HepG2 (cell line): ENCODE results near the gene PERCC1. TPM values are rescaled to one million over a fixed set of nuclear protein-coding genes. Genes with fewer than 3 reads are reported as not detected.

Experiments used
- ARNTL ChIP-seq: sonication (generic); formaldehyde crosslinking; IDR thresholded peaks from 2 replicates; pipeline ENCODE4 v1.4.0; 2020; ENCODE audit warnings: mild to moderate bottlenecking, missing genetic modification reagents
- HOXD1 ChIP-seq: sonication (generic); formaldehyde crosslinking; IDR thresholded peaks from 2 replicates; pipeline ENCODE4 v1.5.0; 2020; ENCODE audit warnings: missing genetic modification reagents
- LCORL ChIP-seq, 2 experiments: fragments of 450-650 bp in 1 of 2; sonication (generic) in 1 of 2; formaldehyde crosslinking in 1 of 2; IDR thresholded peaks; 2 replicates each; pipeline versions ENCODE4 v1.5.0 to v1.6.1; 2017 to 2020; ENCODE audit warnings: antibody characterized with exemption in 1 of 2, missing genetic modification reagents in 1 of 2
- MZF1 ChIP-seq: sonication (generic); formaldehyde crosslinking; IDR thresholded peaks from 2 replicates; pipeline ENCODE4 v1.8.1; 2023; ENCODE audit warnings: mild to moderate bottlenecking, missing genetic modification reagents, borderline replicate concordance
- NCOA5 ChIP-seq: sonication (generic); formaldehyde crosslinking; IDR thresholded peaks from 2 replicates; pipeline ENCODE4 v1.4.0; 2020; ENCODE audit warnings: missing genetic modification reagents
- NKX3-1 ChIP-seq: sonication (generic); formaldehyde crosslinking; IDR thresholded peaks from 2 replicates; pipeline ENCODE4 v1.5.0; 2020; ENCODE audit warnings: missing genetic modification reagents
- NPAS2 ChIP-seq: sonication (generic); formaldehyde crosslinking; IDR thresholded peaks from 2 replicates; pipeline ENCODE4 v1.8.0; 2022; ENCODE audit warnings: mild to moderate bottlenecking, missing genetic modification reagents, borderline replicate concordance
- NR3C1 ChIP-seq: sonication (generic); formaldehyde crosslinking; IDR thresholded peaks from 2 replicates; pipeline ENCODE4 v1.4.0; 2020; ENCODE audit warnings: missing genetic modification reagents
- PRPF4 ChIP-seq: fragments of 200-400 bp; formaldehyde crosslinking; IDR thresholded peaks from 2 replicates; pipeline ENCODE4 v1.6.1; 2016; ENCODE audit warnings: low read length, low read depth; ENCODE audit not compliant: poor library complexity, severe bottlenecking
- SYNCRIP ChIP-seq: fragments of 200-400 bp; formaldehyde crosslinking; IDR thresholded peaks from 2 replicates; pipeline ENCODE4 v1.6.1; 2018; ENCODE audit warnings: mild to moderate bottlenecking, low read depth, low read length; ENCODE audit not compliant: insufficient read depth
- TGIF2 ChIP-seq: IDR thresholded peaks from 2 replicates; pipeline ENCODE4 v1.6.1; 2016; ENCODE audit warnings: control low read depth, missing compliant biosample characterization
- ZFP36L2 ChIP-seq: sonication (generic); formaldehyde crosslinking; IDR thresholded peaks from 2 replicates; pipeline ENCODE4 v1.4.0; 2020; ENCODE audit warnings: missing genetic modification reagents
- ZNF335 ChIP-seq: sonication (generic); formaldehyde crosslinking; IDR thresholded peaks from 2 replicates; pipeline ENCODE4 v1.4.0; 2020; ENCODE audit warnings: missing genetic modification reagents
- ZNF382 ChIP-seq: sonication (generic); formaldehyde crosslinking; IDR thresholded peaks from 2 replicates; pipeline ENCODE4 v1.5.0; 2020; ENCODE audit warnings: missing genetic modification reagents, mild to moderate bottlenecking, borderline replicate concordance
- ZNF563 ChIP-seq: sonication (generic); formaldehyde crosslinking; IDR thresholded peaks from 2 replicates; pipeline ENCODE4 v1.8.0; 2022; ENCODE audit warnings: mild to moderate bottlenecking, moderate library complexity, missing genetic modification reagents
- ZNF781 ChIP-seq: sonication (generic); formaldehyde crosslinking; IDR thresholded peaks from 2 replicates; pipeline ENCODE4 v1.5.1; 2020; ENCODE audit warnings: borderline replicate concordance, mild to moderate bottlenecking, missing genetic modification reagents; ENCODE audit errors: not compliant biosample characterization
- polyA plus RNA-seq, 8 experiments: library from polyadenylated mRNA; depleted of rRNA in 3 of 8; stranded (reverse) in 7 of 8; unstranded in 1 of 8; fragments of >200 nt; fragmentation: Illumina TruSeq in 4 of 8; extraction: Trizol in 4 of 8; gene quantifications; 2 replicates each; pipeline versions ENCODE4 v1.2.1 to v1.2.3, GENCODE V29; 2011 to 2016; ENCODE audit warnings: low read depth in 4 of 8, missing spikeins in 1 of 8, mixed read lengths in 1 of 8; ENCODE audit not compliant: insufficient read depth in 1 of 8
- total RNA-seq, 5 experiments: library from RNA; depleted of rRNA; stranded (reverse); fragments of >200 nt; fragmentation: Illumina TruSeq; extraction: Trizol; gene quantifications; 2 replicates each; pipeline ENCODE4 v1.2.3, GENCODE V29; 2016; ENCODE audit warnings: low read depth in 1 of 5
- TF ChIP-seq, protein P1 (sequence below): sonication (generic); formaldehyde crosslinking; IDR thresholded peaks from 2 replicates; pipeline ENCODE4 v1.8.0; 2022; ENCODE audit warnings: missing genetic modification reagents, mild to moderate bottlenecking, borderline replicate concordance
- TF ChIP-seq, protein P2 (sequence below): sonication (generic); formaldehyde crosslinking; IDR thresholded peaks from 2 replicates; pipeline ENCODE4 v1.5.0; 2020; ENCODE audit warnings: mild to moderate bottlenecking, missing genetic modification reagents, moderate library complexity
- TF ChIP-seq, protein P3 (sequence below): sonication (generic); formaldehyde crosslinking; IDR thresholded peaks from 2 replicates; pipeline ENCODE4 v1.5.0; 2020; ENCODE audit warnings: missing genetic modification reagents, mild to moderate bottlenecking, borderline replicate concordance
- TF ChIP-seq, protein P4 (sequence below): sonication (generic); formaldehyde crosslinking; IDR thresholded peaks from 2 replicates; pipeline ENCODE4 v1.4.0; 2020; ENCODE audit warnings: missing genetic modification reagents; ENCODE audit errors: not compliant biosample characterization
- TF ChIP-seq, protein P5 (sequence below): IDR thresholded peaks from 2 replicates; pipeline ENCODE4 v1.6.1; 2016; ENCODE audit warnings: control low read depth

PERCC1 gene
- total and polyA plus RNA-seq, 2 of the 13 experiments (the other 11 are each of a cell fraction or from before 2014, with no cell fraction given), result 0.15 TPM; not detected in 1

DNA sequence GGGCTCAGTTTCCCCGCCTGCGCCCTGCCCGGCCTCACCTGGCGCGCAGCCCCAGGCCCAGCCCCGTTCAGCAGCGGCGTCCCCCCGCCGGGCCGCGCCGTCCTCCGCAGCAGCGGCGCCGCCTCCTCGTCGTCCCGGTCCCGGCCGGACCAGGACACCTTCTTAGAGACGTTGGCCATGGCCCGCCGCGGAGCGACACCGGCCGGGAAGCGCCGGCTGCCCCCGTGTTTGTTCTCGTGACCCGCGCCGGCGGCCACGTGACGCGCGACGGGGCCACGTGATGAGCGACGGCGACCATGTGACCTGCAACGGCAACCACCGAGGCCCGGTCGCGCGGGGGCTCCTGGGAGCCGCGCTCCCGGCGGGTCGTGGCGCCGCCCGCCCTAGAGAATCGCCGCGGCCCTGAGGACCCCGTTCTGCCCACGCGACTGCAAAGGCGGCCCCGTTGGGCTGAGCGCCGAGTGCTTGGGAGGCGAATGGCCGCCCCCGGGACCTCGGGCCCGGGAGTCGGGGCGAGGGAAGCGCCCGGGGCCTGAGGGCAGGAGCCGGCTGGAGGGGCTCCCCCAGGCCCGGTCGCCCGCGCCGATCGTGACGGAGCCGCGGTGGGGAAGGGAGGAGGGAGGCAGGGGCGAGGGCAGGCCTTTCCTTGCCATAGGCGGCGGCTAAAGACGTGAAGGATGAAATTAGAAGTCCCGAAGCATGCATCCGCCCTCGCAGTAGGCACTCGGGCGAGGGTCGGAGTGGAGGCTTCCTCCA, 44.1 kb downstream of the PERCC1 start, which contains the start of gene CLCN7 (continued):
- TF ChIP-seq NKX3-1 (peak; percentile 58; the same call in 1 of the 2 replicates), ZNF563 (CRISPR knock-in tag) (peak; percentile 96), ZNF335 (CRISPR knock-in tag) (peak; percentile 69), ZNF781 (CRISPR knock-in tag) (no peak), NPAS2 (CRISPR knock-in tag) (no peak), NCOA5 (CRISPR knock-in tag) (no peak), MZF1 (CRISPR knock-in tag) (no peak), ZFP36L2 (no peak), SYNCRIP (no peak), NR3C1 (CRISPR knock-in tag) (no peak), PRPF4 (no peak), HOXD1 (CRISPR knock-in tag) (no peak), ZNF382 (CRISPR knock-in tag) (no peak), LCORL (IDR thresholded peaks at IDR 0.05) (no peak), LCORL (CRISPR knock-in tag; IDR thresholded peaks at IDR 0.05) (0 out of 2 replicates have a peak, but pooled peaks have one; percentile 4), ARNTL (CRISPR knock-in tag) (peak; percentile 97), TGIF2 (no peak)
- TF ChIP-seq, protein P1, sequence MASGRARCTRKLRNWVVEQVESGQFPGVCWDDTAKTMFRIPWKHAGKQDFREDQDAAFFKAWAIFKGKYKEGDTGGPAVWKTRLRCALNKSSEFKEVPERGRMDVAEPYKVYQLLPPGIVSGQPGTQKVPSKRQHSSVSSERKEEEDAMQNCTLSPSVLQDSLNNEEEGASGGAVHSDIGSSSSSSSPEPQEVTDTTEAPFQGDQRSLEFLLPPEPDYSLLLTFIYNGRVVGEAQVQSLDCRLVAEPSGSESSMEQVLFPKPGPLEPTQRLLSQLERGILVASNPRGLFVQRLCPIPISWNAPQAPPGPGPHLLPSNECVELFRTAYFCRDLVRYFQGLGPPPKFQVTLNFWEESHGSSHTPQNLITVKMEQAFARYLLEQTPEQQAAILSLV, result peak; percentile 86
- TF ChIP-seq, protein P2, sequence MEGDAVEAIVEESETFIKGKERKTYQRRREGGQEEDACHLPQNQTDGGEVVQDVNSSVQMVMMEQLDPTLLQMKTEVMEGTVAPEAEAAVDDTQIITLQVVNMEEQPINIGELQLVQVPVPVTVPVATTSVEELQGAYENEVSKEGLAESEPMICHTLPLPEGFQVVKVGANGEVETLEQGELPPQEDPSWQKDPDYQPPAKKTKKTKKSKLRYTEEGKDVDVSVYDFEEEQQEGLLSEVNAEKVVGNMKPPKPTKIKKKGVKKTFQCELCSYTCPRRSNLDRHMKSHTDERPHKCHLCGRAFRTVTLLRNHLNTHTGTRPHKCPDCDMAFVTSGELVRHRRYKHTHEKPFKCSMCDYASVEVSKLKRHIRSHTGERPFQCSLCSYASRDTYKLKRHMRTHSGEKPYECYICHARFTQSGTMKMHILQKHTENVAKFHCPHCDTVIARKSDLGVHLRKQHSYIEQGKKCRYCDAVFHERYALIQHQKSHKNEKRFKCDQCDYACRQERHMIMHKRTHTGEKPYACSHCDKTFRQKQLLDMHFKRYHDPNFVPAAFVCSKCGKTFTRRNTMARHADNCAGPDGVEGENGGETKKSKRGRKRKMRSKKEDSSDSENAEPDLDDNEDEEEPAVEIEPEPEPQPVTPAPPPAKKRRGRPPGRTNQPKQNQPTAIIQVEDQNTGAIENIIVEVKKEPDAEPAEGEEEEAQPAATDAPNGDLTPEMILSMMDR (CRISPR knock-in tag), result no peak
- TF ChIP-seq, protein P3, sequence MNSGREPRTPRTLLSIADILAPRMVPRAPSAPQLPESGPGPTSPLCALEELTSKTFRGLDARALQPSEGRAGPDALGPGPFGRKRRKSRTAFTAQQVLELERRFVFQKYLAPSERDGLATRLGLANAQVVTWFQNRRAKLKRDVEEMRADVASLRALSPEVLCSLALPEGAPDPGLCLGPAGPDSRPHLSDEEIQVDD (CRISPR knock-in tag), result peak; percentile 81; the same call in 1 of the 2 replicates
- TF ChIP-seq, protein P4, sequence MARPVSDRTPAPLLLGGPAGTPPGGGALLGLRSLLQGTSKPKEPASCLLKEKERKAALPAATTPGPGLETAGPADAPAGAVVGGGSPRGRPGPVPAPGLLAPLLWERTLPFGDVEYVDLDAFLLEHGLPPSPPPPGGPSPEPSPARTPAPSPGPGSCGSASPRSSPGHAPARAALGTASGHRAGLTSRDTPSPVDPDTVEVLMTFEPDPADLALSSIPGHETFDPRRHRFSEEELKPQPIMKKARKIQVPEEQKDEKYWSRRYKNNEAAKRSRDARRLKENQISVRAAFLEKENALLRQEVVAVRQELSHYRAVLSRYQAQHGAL, result peak; percentile 76
- TF ChIP-seq, protein P5, sequence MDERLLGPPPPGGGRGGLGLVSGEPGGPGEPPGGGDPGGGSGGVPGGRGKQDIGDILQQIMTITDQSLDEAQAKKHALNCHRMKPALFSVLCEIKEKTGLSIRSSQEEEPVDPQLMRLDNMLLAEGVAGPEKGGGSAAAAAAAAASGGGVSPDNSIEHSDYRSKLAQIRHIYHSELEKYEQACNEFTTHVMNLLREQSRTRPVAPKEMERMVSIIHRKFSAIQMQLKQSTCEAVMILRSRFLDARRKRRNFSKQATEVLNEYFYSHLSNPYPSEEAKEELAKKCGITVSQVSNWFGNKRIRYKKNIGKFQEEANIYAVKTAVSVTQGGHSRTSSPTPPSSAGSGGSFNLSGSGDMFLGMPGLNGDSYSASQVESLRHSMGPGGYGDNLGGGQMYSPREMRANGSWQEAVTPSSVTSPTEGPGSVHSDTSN (CRISPR knock-in tag), result no peak
